Measurements from ENCODE around the gene PDE8A. TPM values are rescaled to one million over a fixed set of nuclear protein-coding genes. Genes with fewer than 3 reads are reported as not detected.
"Not testable (repeated sequence)": the region's sequence is repeated elsewhere in the genome, so short reads cannot be mapped to it uniquely, and the experiment has no call there.

The PDE8A gene
- total RNA-seq, 1 experiment from 2014 or later, result 44.6 TPM

GRCh38 chr15:84987351-84987750 lies 5.7 kb downstream of the PDE8A start:
- not testable (repeated sequence) for DNase-seq (ENCODE audit: extremely low read depth, low read depth)

GRCh38 chr15:84987949-84988624 lies 6.4 kb downstream of the PDE8A start:
- DNase-seq (ENCODE audit: extremely low read depth, low read depth), result no peak

- DNase-seq (ENCODE audit: extremely low read depth, low read depth), result no peak
Observed at GRCh38 chr15:84988909-84989644, 7.4 kb downstream of the PDE8A start.

DNA sequence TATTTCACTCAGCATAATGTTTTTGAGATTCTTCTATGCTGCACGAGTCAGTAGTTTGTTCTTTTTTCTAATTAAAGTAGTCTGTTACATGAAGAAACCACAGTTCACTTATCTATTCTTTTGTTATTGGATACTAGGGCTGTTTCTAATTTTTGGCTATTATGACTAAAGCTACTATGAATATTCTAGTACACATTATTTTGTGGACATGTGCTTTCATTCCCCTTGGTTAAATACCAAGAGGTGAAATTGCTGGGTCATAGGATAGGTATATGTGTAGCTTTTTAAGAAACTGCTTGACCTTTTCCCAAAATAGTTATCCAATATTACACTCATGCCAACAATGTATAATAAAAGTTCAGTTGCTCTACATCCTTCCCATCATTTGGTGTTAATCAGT lies 8.9 kb downstream of the PDE8A start:
- no peak for DNase-seq (ENCODE audit: extremely low read depth, low read depth)

DNA sequence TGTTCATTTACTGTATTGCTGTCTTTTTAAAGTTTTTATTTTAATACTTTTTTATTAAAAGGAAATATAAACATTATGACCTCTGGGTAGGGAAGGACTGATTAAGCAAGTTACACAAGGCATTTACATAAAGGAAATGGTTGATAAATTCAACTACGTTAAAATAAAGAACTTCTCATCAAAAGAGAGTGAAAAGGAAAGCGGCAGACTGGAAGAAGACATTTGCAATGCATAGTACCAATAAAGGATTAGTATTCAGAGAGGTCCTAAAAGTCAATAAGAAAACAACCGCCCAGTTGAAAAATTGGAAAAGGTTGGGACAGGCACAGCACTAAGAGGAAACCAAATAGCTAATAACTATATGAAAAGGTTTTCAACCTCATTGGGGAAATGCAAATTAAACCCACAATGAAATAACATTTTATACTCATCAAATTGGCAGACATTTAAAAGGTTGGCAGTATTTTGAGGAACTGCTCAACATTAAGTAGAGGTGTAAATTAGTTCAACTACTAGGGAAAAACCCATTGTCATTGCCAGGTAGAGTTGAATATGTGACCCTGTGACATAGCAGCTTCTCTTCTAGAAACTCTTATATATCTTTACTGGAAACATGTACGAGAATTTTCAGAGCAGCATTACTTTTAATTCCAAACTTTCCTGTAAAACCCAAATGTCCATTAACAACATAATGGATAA lies 9.5 kb downstream of the PDE8A start:
- no peak for DNase-seq (ENCODE audit: extremely low read depth, low read depth)

GRCh38 chr15:84992157-84992944 lies 10.7 kb downstream of the PDE8A start:
- no peak for DNase-seq (ENCODE audit: extremely low read depth, low read depth)

- no peak for DNase-seq (ENCODE audit: extremely low read depth, low read depth)
Observed at GRCh38 chr15:84996055-84996454, 14.4 kb downstream of the PDE8A start.

DNA sequence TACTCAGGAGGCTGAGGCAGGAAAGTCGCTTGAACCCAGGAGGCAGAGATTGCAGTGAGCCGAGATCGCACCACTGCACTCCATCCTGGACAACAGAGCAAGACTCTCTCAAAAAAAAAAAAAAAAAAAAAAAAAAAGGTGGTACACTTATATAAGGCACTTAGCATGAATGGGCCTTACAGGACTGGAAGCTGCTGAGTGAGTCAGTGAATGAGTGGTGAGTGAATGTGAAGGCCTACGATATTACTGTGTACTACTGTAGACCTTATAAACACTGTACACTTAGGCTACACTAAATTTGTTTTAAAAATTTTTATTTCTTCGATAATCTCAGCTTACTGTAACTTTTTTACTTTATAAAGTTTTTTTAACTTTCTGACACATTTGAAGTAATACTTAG lies 15.1 kb downstream of the PDE8A start:
- not testable (repeated sequence) for DNase-seq (ENCODE audit: extremely low read depth, low read depth)

GRCh38 chr15:84997214-84997613 lies 15.6 kb downstream of the PDE8A start:
- DNase-seq (ENCODE audit: extremely low read depth, low read depth), result not testable (repeated sequence)

DNA sequence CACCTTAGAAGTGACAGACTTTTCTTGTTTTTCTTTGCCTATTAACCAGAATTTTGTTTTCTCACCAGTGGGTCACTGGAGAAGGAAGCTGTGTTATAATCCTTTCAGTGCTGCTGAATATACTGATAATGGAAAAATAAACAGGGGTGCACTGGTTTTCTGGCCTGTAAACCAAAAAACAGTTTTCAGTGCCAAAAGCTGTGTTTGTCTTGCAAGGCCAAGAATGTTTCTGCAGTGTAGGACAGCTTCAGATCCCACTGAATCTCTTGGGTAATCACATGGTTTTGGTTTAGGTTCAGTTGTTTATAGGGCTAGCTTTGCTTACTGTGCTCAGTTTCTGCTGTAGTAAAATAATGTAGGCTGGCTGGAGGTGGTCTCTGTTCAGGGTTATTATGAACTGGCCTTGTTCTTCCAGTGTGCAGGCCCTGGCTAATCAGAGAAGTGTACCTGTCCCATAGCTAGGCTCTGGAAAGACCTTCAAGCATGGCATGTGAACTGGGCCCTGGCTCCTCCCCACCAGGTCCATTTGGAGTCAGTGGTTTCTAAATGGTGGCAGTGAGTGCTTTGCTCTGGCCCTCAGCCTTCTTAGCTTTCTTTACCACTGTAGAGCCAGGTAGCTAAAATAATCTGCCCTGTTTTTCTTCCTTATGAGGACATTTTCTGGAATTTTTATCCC lies 18.7 kb downstream of the PDE8A start:
- DNase-seq (ENCODE audit: extremely low read depth, low read depth), result no peak

GRCh38 chr15:85000937-85001336 lies 19.3 kb downstream of the PDE8A start:
- no peak for DNase-seq (ENCODE audit: extremely low read depth, low read depth)

- DNase-seq (ENCODE audit: extremely low read depth, low read depth), result no peak
Observed at GRCh38 chr15:85002517-85002916, 20.9 kb downstream of the PDE8A start.

GRCh38 chr15:85003593-85004312 lies 22.1 kb downstream of the PDE8A start:
- no peak for DNase-seq (ENCODE audit: extremely low read depth, low read depth)

GRCh38 chr15:85004550-85004949 lies 22.9 kb downstream of the PDE8A start:
- no peak for DNase-seq (ENCODE audit: extremely low read depth, low read depth)

GRCh38 chr15:85005319-85005718 lies 23.7 kb downstream of the PDE8A start:
- no peak for DNase-seq (ENCODE audit: extremely low read depth, low read depth)

DNA sequence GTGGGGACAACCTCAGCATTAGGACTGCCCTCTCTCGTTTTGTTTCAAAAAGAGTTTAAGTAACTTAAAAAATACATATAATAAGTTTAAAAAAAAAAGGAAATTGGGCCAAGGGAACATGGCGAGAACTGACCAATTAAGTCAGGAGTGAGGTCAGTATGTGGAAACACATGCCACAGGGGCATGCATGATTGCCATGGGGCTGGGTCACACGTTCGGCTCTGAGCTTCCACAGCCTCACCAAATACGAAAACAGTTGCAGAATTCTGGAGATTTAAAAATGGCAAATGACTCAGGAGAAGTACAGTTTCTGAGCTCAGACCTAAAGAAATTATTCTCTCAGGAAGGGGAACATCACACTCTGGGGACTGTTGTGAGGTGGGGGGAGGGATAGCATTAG lies 24.1 kb downstream of the PDE8A start:
- DNase-seq (ENCODE audit: extremely low read depth, low read depth), result no peak

DNA sequence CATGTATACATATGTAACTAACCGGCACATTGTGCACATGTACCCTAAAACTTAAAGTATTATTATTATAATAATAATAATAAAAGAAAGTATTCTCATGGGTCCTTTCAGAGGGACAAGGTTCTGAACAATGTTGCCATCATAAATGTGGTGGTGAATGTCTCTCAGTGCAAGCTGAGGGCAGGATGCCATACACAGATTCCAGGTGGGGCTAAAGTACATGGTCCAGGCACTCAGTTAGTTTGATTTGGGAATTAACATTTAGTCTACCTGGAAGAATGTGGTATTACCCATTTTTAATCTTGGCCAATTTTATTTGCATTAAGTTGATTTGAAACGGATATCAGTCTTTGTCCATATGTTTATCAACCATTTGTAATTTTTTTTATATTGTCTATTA lies 24.5 kb downstream of the PDE8A start:
- no peak for DNase-seq (ENCODE audit: extremely low read depth, low read depth)

- DNase-seq (ENCODE audit: extremely low read depth, low read depth), result no peak
Observed at GRCh38 chr15:85006655-85007054, 25.0 kb downstream of the PDE8A start.

DNA sequence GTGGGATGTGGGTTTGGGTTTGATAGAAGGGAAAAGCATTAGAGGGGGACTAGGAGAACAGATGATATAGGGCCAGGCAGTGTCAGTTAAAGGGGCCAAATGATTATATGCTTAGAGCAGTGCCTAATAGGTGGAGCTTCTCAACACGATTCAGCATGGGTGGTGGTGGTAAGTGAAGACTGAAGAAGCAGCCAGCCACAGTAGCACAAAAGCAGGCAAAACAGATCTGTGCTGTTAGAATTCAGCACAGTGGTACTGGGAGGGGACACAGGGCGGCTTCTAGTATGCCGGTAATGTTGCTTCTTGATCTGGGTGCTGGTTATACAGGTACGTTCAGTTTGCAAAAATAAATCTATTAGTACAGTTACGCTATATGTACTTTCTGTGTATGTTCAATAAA lies 25.5 kb downstream of the PDE8A start:
- DNase-seq (ENCODE audit: extremely low read depth, low read depth), result no peak

All from NCI-H460 (cell line).